ENCODE data around the gene SPRY4. TPM values are rescaled to one million over a fixed set of nuclear protein-coding genes. Genes with fewer than 3 reads are reported as not detected.
"Not testable (repeated sequence)": the region's sequence is repeated elsewhere in the genome, so short reads cannot be mapped to it uniquely, and the experiment has no call there.

Gene SPRY4
- total RNA-seq, 4 donors from 2014 or later, result 8.2 to 19.3 (median 15.7) TPM

DNA sequence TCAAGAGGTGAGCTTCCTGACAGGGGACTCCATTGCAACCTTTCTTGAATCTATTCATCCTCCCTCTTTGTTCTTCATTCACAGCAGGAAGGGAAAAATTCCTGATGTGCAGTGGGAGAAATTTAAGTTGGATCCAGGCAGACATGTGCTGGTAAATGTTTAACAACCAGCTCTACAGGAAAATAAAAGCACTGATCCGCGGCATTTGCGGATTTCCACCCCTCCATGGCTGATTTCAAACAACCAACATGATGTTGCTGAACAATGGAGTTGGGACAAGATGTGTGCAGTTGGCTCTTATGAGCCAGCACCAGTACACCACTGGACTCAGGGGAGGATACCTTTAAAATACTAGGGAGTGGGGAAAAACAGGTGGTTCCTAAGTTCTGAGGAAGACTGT, 47.0 kb downstream of the SPRY4 start:
- 54 to 80% methylated on average over 3 of the region's 3 CpGs for WGBS, 2 donors (ENCODE audit: low coverage in 1 of 2)
- Histone ChIP-seq H3K36me3 (no peaks in the 10 kb centered on the region), H3K4me1 (no peaks in the 10 kb centered on the region), H3K27me3 (no peaks in the 10 kb centered on the region), H3K4me3 (no peak overlapping the region), H3K27ac (no peak overlapping the region), H3K9me3 (no peaks in the 10 kb centered on the region)
- no peak for DNase-seq
- in situ Hi-C loops (cut with MboI; ENCODE audit: low pct_ligation_motif_present in 1 of 4, low pct_unique_long_range_greater_than_20kb in 1 of 4, low sequenced_read_pairs in 3 of 4), result no loop called here
- intact Hi-C loops (cut with DNase I; ENCODE audit: low total_unique reads), result no loop called here
- no peak for TF ChIP-seq CTCF (IDR thresholded peaks at IDR 0.05)
- TF ChIP-seq EP300 (IDR thresholded peaks at IDR 0.05; ENCODE audit: low read depth), result no peak
- no peak for TF ChIP-seq POLR2A (IDR thresholded peaks at IDR 0.05)
- TF ChIP-seq POLR2AphosphoS5 (IDR thresholded peaks at IDR 0.05), result no peak

GRCh38 chr5:142276517-142276916, 48.3 kb downstream of the SPRY4 start:
- TF ChIP-seq POLR2A (IDR thresholded peaks at IDR 0.05) (no peak), POLR2AphosphoS5 (IDR thresholded peaks at IDR 0.05) (no peak), EP300 (IDR thresholded peaks at IDR 0.05; ENCODE audit: low read depth) (no peak), CTCF (IDR thresholded peaks at IDR 0.05) (no peak)
- Histone ChIP-seq H3K4me3 (no peak overlapping the region), H3K27ac (no peak overlapping the region), H3K9me3 (no peaks in the 10 kb centered on the region), H3K27me3 (no peaks in the 10 kb centered on the region), H3K4me1 (no peaks in the 10 kb centered on the region), H3K36me3 (no peaks in the 10 kb centered on the region)
- WGBS, 2 donors (ENCODE audit: low coverage in 1 of 2), result 76% methylated on average over 5 to 6 of the region's 6 CpGs
- intact Hi-C loops (cut with DNase I; ENCODE audit: low total_unique reads) (no loop called here), in situ Hi-C loops (cut with MboI; ENCODE audit: low pct_ligation_motif_present in 1 of 4, low pct_unique_long_range_greater_than_20kb in 1 of 4, low sequenced_read_pairs in 3 of 4) (no loop called here)
- DNase-seq, result no peak

DNA sequence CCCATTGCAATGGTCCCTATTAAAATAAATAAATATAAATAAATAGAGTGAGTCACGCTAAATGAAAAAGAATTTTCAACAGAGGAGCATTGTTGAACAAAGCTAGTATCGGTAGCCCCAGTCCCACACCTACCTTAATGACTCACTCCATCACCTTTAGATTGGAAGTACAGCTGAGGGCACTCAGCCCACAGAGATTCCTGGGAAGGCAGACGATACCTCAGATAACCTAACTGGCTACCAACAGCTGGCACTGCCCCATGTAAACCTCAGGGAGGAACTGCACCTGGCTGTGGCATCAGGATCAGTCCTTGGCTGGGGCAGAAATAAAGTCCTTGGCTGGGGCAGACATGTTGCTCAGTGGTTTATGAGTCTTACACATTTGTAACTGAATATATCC, 49.3 kb downstream of the SPRY4 start:
- in situ Hi-C loops (cut with MboI; ENCODE audit: low pct_ligation_motif_present in 1 of 4, low pct_unique_long_range_greater_than_20kb in 1 of 4, low sequenced_read_pairs in 3 of 4), result no loop called here
- DNase-seq, result no peak

DNA sequence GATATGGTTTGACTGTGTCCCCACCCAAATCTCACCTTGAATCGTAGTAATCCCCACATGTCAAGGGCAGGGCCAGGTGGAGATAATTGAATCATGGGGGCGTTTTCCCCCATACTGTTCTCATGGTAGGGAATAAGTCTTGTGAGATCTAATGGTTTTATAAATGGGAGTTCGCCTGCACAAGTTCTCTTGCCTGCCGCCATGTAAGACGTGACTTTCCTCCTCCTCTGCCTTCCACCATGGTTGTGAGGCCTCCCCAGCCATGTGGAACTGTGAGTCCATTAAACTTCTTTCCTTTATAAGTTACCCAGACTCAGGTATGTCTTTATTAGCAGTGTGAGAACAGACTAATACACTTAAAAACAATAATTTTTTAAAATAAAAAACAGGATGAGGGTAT, 52.2 kb downstream of the SPRY4 start:
- 80 to 87% methylated on average over 1 to 5 of the region's 5 CpGs for WGBS, 2 donors (ENCODE audit: low coverage in 1 of 2)
- H3K9me3 ChIP-seq; DNase-seq; H3K4me3 ChIP-seq; intact Hi-C loops (cut with DNase I; ENCODE audit: low total_unique reads); in situ Hi-C loops (cut with MboI; ENCODE audit: low pct_ligation_motif_present in 1 of 4, low pct_unique_long_range_greater_than_20kb in 1 of 4, low sequenced_read_pairs in 3 of 4); H3K27ac ChIP-seq; H3K27me3 ChIP-seq; H3K4me1 ChIP-seq; H3K36me3 ChIP-seq: not testable (repeated sequence)

More for the DNA sequence above, 49.3 kb downstream of the SPRY4 start:
- H3K4me1 ChIP-seq, result no peaks in the 10 kb centered on the region
- intact Hi-C loops (cut with DNase I; ENCODE audit: low total_unique reads), result no loop called here
- TF ChIP-seq EP300 (IDR thresholded peaks at IDR 0.05; ENCODE audit: low read depth) (no peak), POLR2A (IDR thresholded peaks at IDR 0.05) (no peak), POLR2AphosphoS5 (IDR thresholded peaks at IDR 0.05) (no peak), CTCF (IDR thresholded peaks at IDR 0.05) (no peak)
- no peak overlapping the region for H3K27ac ChIP-seq
- no peak overlapping the region for H3K4me3 ChIP-seq
- no peaks in the 10 kb centered on the region for H3K36me3 ChIP-seq
- 54 to 100% methylated on average over 1 to 3 of the region's 3 CpGs for WGBS, 2 donors (ENCODE audit: low coverage in 1 of 2)
- H3K9me3 ChIP-seq, result no peaks in the 10 kb centered on the region
- H3K27me3 ChIP-seq, result no peaks in the 10 kb centered on the region

DNA sequence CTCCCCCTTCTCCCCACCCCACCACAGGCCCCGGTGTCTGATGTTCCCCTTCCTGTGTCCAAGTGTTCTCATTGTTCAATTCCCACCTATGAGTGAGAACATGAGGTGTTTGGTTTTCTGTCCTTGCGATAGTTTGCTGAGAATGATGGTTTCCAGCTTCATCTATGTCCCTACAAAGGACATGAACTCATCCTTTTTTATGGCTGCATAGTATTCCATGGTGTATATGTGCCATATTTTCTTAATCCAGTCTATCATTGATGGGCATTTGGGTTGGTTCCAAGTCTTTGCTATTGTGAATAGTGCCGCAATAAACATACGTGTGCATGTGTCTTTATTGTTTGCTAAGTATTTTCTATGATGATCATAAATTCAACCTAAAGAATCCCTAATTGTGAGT, 60.7 kb downstream of the SPRY4 start:
- in situ Hi-C loops (cut with MboI; ENCODE audit: low pct_ligation_motif_present in 1 of 4, low pct_unique_long_range_greater_than_20kb in 1 of 4, low sequenced_read_pairs in 3 of 4); H3K27ac ChIP-seq; H3K4me3 ChIP-seq; H3K4me1 ChIP-seq; H3K36me3 ChIP-seq; H3K27me3 ChIP-seq; DNase-seq; H3K9me3 ChIP-seq; intact Hi-C loops (cut with DNase I; ENCODE audit: low total_unique reads): not testable (repeated sequence)
- WGBS, 2 donors (ENCODE audit: low coverage in 1 of 2), result 89 to 91% methylated on average over 3 to 4 of the region's 4 CpGs
